A549 (cell line): ENCODE results near the gene PERCC1.

Source experiments
- CTCF ChIP-seq: fragments of >200 bp; sonication (Bioruptor Twin); formaldehyde crosslinking; IDR thresholded peaks from 3 replicates; pipeline ENCODE4 v1.5.1; 2016
- FOSB ChIP-seq: fragments of 250-450 bp; sonication (Bioruptor Pico); IDR thresholded peaks from 2 replicates; pipeline ENCODE4 v1.5.0; 2020; ENCODE audit warnings: mild to moderate bottlenecking, moderate library complexity
- JUN ChIP-seq, 2 experiments: fragments of >200 bp; sonication (Bioruptor Twin); formaldehyde crosslinking; IDR thresholded peaks; 2 replicates in 1 of 2; 3 replicates in 1 of 2; pipeline ENCODE4 v1.6.1; 2016 to 2017
- KDM5A ChIP-seq: fragments of 200-600 bp; sonication (generic); IDR thresholded peaks from 2 replicates; pipeline ENCODE4 v1.6.1; 2016; ENCODE audit warnings: antibody characterized with exemption, mild to moderate bottlenecking
- MAX ChIP-seq: IDR thresholded peaks from 2 replicates; pipeline ENCODE4 v1.6.1; 2012
- MYC ChIP-seq: IDR thresholded peaks from 2 replicates; pipeline ENCODE4 v1.6.1; 2012; ENCODE audit warnings: mild to moderate bottlenecking, inconsistent platforms, low read length, improper control_type of control experiment, borderline replicate concordance
- POLR2A ChIP-seq: IDR thresholded peaks from 2 replicates; pipeline ENCODE4 v1.6.1; 2012; ENCODE audit warnings: mild to moderate bottlenecking, low read length
- POLR2AphosphoS2 ChIP-seq: conservative IDR thresholded peaks from 2 replicates; pipeline ENCODE4 v1.6.1; 2012; ENCODE audit warnings: low read length, improper control_type of control experiment, inconsistent platforms
- TP53 ChIP-seq: fragments of 250-450 bp; sonication (Bioruptor Pico); IDR thresholded peaks from 2 replicates; pipeline ENCODE4 v1.5.0; 2021; ENCODE audit warnings: mild to moderate bottlenecking, moderate library complexity
- ZFP36 ChIP-seq: fragments of 450-650 bp; IDR thresholded peaks from 2 replicates; pipeline ENCODE4 v1.6.1; 2014; ENCODE audit warnings: borderline replicate concordance; ENCODE audit not compliant: partially characterized antibody
- ZNF302 ChIP-seq: fragments of 250-450 bp; sonication (Bioruptor Pico); IDR thresholded peaks from 2 replicates; pipeline ENCODE4 v1.9.0; 2021; ENCODE audit warnings: inconsistent platforms, mild to moderate bottlenecking, moderate library complexity
- TF ChIP-seq, protein P1 (sequence below): fragments of 200-600 bp; sonication (generic); IDR thresholded peaks from 2 replicates; pipeline ENCODE4 v1.6.1; 2016; ENCODE audit warnings: antibody characterized with exemption, mild to moderate bottlenecking, moderate library complexity

DNA sequence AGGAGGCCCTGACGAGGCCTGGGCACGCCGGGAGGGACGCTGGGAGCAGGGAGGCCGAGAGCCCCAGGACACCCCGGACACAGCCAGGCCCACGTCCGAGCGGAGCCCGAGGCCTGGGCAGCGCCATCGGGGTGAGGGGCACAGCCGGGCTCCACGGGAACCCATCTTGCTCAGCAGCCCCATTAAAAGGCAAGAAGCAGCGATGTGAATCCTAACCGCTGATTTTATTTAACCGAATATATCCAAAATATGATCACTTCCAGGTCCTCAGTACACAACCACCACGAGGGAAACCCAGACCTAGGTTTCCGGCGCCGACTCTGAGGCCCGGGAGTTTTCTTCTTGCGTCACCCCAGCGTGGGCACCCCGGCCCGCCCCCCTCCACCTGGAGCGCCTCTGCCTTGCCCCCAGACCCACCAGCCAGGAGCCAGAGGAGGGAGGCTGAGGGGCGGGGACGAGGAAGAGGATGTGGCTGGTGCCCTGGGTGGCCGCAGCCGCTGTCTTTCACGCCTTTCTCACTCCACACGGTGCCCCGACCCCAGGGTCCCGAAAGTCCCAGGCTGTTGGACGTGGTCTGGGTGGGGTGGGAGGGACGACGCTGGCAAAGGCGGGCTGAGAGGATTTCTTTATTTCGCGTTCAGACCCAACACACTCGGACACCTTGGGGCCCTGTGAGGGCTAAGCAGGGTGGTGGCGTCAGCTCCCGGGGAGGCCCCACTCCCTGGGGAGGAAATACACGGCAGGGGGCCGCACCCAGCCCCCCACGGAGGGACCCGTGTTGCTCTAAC lies 14.0 kb downstream of the PERCC1 start:
- TF ChIP-seq MAX, result no peak
- TF ChIP-seq JUN (IDR thresholded peaks at IDR 0.05), result no peak
- no peak for TF ChIP-seq KDM5A
- no peak for TF ChIP-seq POLR2A
- no peak for TF ChIP-seq CTCF
- no peak for TF ChIP-seq ZFP36
- TF ChIP-seq, protein P1, sequence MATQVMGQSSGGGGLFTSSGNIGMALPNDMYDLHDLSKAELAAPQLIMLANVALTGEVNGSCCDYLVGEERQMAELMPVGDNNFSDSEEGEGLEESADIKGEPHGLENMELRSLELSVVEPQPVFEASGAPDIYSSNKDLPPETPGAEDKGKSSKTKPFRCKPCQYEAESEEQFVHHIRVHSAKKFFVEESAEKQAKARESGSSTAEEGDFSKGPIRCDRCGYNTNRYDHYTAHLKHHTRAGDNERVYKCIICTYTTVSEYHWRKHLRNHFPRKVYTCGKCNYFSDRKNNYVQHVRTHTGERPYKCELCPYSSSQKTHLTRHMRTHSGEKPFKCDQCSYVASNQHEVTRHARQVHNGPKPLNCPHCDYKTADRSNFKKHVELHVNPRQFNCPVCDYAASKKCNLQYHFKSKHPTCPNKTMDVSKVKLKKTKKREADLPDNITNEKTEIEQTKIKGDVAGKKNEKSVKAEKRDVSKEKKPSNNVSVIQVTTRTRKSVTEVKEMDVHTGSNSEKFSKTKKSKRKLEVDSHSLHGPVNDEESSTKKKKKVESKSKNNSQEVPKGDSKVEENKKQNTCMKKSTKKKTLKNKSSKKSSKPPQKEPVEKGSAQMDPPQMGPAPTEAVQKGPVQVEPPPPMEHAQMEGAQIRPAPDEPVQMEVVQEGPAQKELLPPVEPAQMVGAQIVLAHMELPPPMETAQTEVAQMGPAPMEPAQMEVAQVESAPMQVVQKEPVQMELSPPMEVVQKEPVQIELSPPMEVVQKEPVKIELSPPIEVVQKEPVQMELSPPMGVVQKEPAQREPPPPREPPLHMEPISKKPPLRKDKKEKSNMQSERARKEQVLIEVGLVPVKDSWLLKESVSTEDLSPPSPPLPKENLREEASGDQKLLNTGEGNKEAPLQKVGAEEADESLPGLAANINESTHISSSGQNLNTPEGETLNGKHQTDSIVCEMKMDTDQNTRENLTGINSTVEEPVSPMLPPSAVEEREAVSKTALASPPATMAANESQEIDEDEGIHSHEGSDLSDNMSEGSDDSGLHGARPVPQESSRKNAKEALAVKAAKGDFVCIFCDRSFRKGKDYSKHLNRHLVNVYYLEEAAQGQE, result no peak
- TF ChIP-seq ZNF302, result no peak
- TF ChIP-seq POLR2AphosphoS2, result no peak
- no peak for TF ChIP-seq TP53 (CRISPR knock-in tag)
- no peak for TF ChIP-seq FOSB (CRISPR knock-in tag)
- no peak for TF ChIP-seq MYC
